Endothelial cell of umbilical vein (primary cell): ENCODE measurements around the gene CHIT1.

Experiments
- CTCF ChIP-seq, 2 donors: IDR thresholded peaks; 1 replicate in 1 of 2; 2 replicates in 1 of 2; pipeline ENCODE4 v1.5.1; 2011; ENCODE audit warnings: low read length in 2 of 2, mild to moderate bottlenecking in 2 of 2, moderate library complexity in 2 of 2, control low read depth in 1 of 2, inconsistent platforms in 1 of 2, low read depth in 1 of 2; ENCODE audit not compliant: insufficient read depth in 1 of 2; ENCODE audit errors: extremely low read depth in 1 of 2
- EZH2 ChIP-seq: IDR thresholded peaks from 2 replicates; pipeline ENCODE4 v1.6.1; 2012; ENCODE audit warnings: borderline replicate concordance, low read depth, mild to moderate bottlenecking, moderate library complexity, low read length, inconsistent platforms; ENCODE audit not compliant: severe bottlenecking
- GATA2 ChIP-seq: IDR thresholded peaks from 2 replicates; pipeline ENCODE4 v1.7.0; 2011; ENCODE audit warnings: low read depth, mild to moderate bottlenecking, moderate library complexity, mixed read lengths, low read length; ENCODE audit not compliant: insufficient read length, insufficient read depth
- MAX ChIP-seq: IDR thresholded peaks from 2 replicates; pipeline ENCODE4 v1.6.1; 2011; ENCODE audit not compliant: insufficient read depth, insufficient read length
- POLR2A ChIP-seq: IDR thresholded peaks from 2 replicates; pipeline ENCODE4 v1.6.1; 2012; ENCODE audit warnings: low read depth, mild to moderate bottlenecking, control low read depth, low read length
- POLR2AphosphoS5 ChIP-seq: IDR thresholded peaks from 2 replicates; pipeline ENCODE4 v1.6.1; 2012; ENCODE audit warnings: low read depth, mild to moderate bottlenecking, control low read depth, low read length, moderate library complexity; ENCODE audit not compliant: insufficient read depth

- TF ChIP-seq POLR2A: no peak
- TF ChIP-seq CTCF (IDR thresholded peaks at IDR 0.05; ENCODE audit: extremely low read depth in 1 of 2, insufficient read depth in 1 of 2, low read depth in 1 of 2, low read length in 2 of 2): no peak
- TF ChIP-seq MAX: no peak
- TF ChIP-seq EZH2: no peak
- TF ChIP-seq GATA2: no peak
- no peak for TF ChIP-seq POLR2AphosphoS5
Observed at GRCh38 chr1:203181586-203182386, 47.7 kb downstream of the CHIT1 start.
